Stimulated activated CD4-positive, alpha-beta T cell treated with anti-CD3 and anti-CD28 coated beads, Interleukin-2, amount 100 ng/mL, for 4 hours (primary cell): ENCODE results near the gene DNAH3.
"Not testable (repeated sequence)": the region's sequence is repeated elsewhere in the genome, so short reads cannot be mapped to it uniquely, and the experiment has no call there.

Experiments used
- DNase-seq: peaks from one replicate; pipeline ENCODE4 v3.0.0-alpha.2; 2020; ENCODE audit warnings: low read depth

Gene DNAH3

GRCh38 chr16:20995711-20996110 is 154.9 kb downstream of the DNAH3 start:
- no peak for DNase-seq

GRCh38 chr16:20989496-20990070 is 161.1 kb downstream of the DNAH3 start:
- not testable (repeated sequence) for DNase-seq

- DNase-seq: no peak
Measured at GRCh38 chr16:20987049-20987448, 163.6 kb downstream of the DNAH3 start.

- DNase-seq: no peak
Measured at GRCh38 chr16:20984019-20984418, 166.6 kb downstream of the DNAH3 start.

- no peak for DNase-seq
Measured at GRCh38 chr16:20976576-20976975, 174.1 kb downstream of the DNAH3 start.

- not testable (repeated sequence) for DNase-seq
Measured at GRCh38 chr16:20973201-20973600, 177.4 kb downstream of the DNAH3 start.

- no peak for DNase-seq
Measured at GRCh38 chr16:20971401-20971800, 179.2 kb downstream of the DNAH3 start.

- no peak for DNase-seq
Measured at GRCh38 chr16:20969386-20969785, 181.3 kb downstream of the DNAH3 start.

- no peak for DNase-seq
Measured at GRCh38 chr16:20968765-20969164, 181.9 kb downstream of the DNAH3 start.

- no peak for DNase-seq
Measured at GRCh38 chr16:20960899-20961298, 189.7 kb downstream of the DNAH3 start.

- DNase-seq: no peak
Measured at GRCh38 chr16:20957153-20957552, 193.5 kb downstream of the DNAH3 start.

- DNase-seq: no peak
Measured at GRCh38 chr16:20956319-20956718, 194.3 kb downstream of the DNAH3 start.

GRCh38 chr16:20954574-20954973 is 196.1 kb downstream of the DNAH3 start:
- DNase-seq: no peak

- no peak for DNase-seq
Measured at GRCh38 chr16:20952139-20952920, 198.3 kb downstream of the DNAH3 start.

GRCh38 chr16:20950294-20950693 is 200.4 kb downstream of the DNAH3 start:
- no peak for DNase-seq

- DNase-seq: no peak
Measured at GRCh38 chr16:20949660-20950059, 201.0 kb downstream of the DNAH3 start.

GRCh38 chr16:20948444-20948843 is 202.2 kb downstream of the DNAH3 start:
- no peak for DNase-seq

GRCh38 chr16:20946015-20946629 is 204.5 kb downstream of the DNAH3 start:
- DNase-seq: no peak

GRCh38 chr16:20945575-20945875 is 205.1 kb downstream of the DNAH3 start:
- DNase-seq: not testable (repeated sequence)

- DNase-seq: no peak
Measured at GRCh38 chr16:20944861-20945574, 205.6 kb downstream of the DNAH3 start.

GRCh38 chr16:20942256-20942655 is 208.4 kb downstream of the DNAH3 start:
- no peak for DNase-seq

GRCh38 chr16:20941636-20941926 is 209.1 kb downstream of the DNAH3 start:
- DNase-seq: no peak
